ENCODE results near the gene MEX3D. TPM values are rescaled to one million over a fixed set of nuclear protein-coding genes. Genes with fewer than 3 reads are reported as not detected.

Gene MEX3D
- polyA plus RNA-seq, 1 donor: 17.8 TPM

DNA sequence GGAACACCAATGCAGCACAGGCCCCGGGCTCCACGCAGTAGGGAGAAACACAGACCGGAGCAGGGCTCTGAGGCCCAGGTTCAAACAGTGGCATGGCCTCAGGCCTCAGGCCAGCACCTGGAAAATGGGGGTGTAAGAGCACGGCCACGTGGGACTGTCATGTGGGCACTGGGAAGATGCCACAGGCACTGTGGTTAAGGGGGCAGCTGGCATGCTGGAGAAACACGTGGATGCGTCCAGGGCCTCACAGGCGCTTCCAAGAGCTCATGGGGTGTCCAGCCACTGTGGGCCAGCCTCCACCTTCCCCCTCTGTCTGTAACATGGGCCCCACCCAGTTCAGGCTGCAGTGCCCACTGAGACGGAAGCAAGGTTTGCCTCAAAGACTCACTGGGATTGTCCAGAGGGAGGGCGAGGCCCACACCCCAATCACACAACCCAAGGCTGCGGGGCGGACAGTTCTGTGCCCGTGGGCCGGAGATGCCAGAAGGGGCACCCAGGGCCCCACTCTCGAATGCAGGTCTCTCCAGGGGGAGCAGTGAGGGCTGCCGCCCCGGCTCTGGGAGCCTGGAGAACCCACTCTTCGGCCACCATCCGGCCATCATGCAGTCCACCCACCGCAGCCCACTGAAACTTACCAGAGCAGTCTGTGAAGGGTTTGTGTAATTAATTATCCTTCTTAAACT, 30.8 kb upstream of the MEX3D start:
- no peak for DNase-seq
- H3K27me3 ChIP-seq (ENCODE audit: control insufficient read depth, insufficient read depth, low read length): no peaks in the 10 kb centered on the region
- H3K27ac ChIP-seq (ENCODE audit: low read length): no peak overlapping the region
- peaks cover 46% of the 10 kb centered on the region for H3K36me3 ChIP-seq (ENCODE audit: control insufficient read depth, insufficient read depth, low read length)
- H3K4me1 ChIP-seq (ENCODE audit: control insufficient read depth, insufficient read depth, low read length): no peaks in the 10 kb centered on the region
- H3K4me3 ChIP-seq (ENCODE audit: low read length): no peak overlapping the region
- H3K9me3 ChIP-seq (ENCODE audit: control insufficient read depth, low read depth, low read length): no peaks in the 10 kb centered on the region
- no CpG with 5 or more reads among the region's 20 CpGs for WGBS (ENCODE audit: insufficient coverage, low lambda C conversion rate)

DNA sequence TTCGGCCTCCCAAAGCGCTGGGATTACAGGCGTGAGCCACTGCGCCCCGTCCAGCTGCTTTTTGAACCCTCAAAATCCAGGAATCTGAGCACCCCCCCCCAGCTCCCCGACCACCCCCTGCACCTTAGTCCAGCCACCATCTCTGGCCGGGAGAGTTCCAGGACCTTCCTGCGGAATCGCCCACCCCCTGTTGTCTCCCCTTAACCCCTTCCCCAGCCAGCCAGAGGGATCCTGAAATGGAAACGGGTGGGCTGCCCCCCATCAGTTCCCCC, 25.3 kb upstream of the MEX3D start:
- no peak overlapping the region for H3K27ac ChIP-seq (ENCODE audit: low read length)
- DNase-seq: no peak
- H3K9me3 ChIP-seq (ENCODE audit: control insufficient read depth, low read depth, low read length): no peaks in the 10 kb centered on the region
- H3K27me3 ChIP-seq (ENCODE audit: control insufficient read depth, insufficient read depth, low read length): no peaks in the 10 kb centered on the region
- H3K4me1 ChIP-seq (ENCODE audit: control insufficient read depth, insufficient read depth, low read length): peaks cover 10% of the 10 kb centered on the region
- peak overlapping the region; percentile 85 for H3K4me3 ChIP-seq (ENCODE audit: low read length)
- peaks cover 21% of the 10 kb centered on the region for H3K36me3 ChIP-seq (ENCODE audit: control insufficient read depth, insufficient read depth, low read length)
- no CpG with 5 or more reads among the region's 10 CpGs for WGBS (ENCODE audit: insufficient coverage, low lambda C conversion rate)

DNA sequence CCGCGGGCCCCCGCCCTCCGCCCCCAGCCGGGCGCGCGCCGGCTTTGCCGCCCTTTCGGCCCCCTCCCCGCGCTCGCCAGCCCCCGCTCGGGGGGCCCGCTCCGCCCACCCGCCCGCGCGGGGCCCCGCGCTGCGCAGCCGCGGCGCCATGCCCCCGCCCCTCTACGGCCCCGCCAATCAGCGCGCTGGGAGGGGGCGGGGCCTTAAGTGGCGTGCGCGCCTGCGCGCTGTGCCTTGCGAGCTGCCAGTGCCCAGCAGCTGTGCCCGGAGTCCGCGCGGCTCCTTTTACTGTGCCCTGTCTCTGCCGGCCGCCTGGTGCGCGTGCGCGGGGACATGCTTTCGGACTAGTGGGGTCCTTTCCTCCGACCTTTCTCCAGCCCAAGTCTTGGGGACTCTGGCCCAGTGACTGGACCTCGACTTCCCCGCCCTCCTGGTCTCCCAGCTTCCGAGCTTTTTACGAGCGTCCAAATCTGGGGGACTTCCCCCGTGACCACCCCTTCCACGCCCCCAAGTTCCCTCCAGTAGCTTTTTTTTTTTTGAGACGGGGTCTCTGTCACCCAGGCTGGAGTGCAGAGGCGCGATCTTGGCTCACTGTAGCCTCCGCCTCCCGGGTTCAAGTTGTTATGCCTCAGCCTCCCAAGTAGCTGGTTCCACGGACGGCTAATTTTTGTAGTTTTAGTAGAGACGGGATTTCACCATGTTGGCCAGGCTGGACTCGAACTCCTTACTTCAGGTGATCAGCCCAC, 24.8 kb upstream of the MEX3D start, which contains the start of gene MBD3:
TSS of gene MBD3 (minus strand) at position 111 of the 746 bp plus-strand sequence. CDS start 234 bp downstream, outside the sequence.
- H3K4me3 ChIP-seq (ENCODE audit: low read length): peak within 1 kb of the TSS; percentile 85
- DNase-seq: peak; percentile 92 to 96
- peaks cover 18% of the 10 kb centered on the region for H3K36me3 ChIP-seq (ENCODE audit: control insufficient read depth, insufficient read depth, low read length)
- no peaks in the 10 kb centered on the region for H3K9me3 ChIP-seq (ENCODE audit: control insufficient read depth, low read depth, low read length)
- H3K4me1 ChIP-seq (ENCODE audit: control insufficient read depth, insufficient read depth, low read length): peaks cover 11% of the 10 kb centered on the region
- H3K27me3 ChIP-seq (ENCODE audit: control insufficient read depth, insufficient read depth, low read length): no peaks in the 10 kb centered on the region
- no CpG with 5 or more reads among the region's 68 CpGs for WGBS (ENCODE audit: insufficient coverage, low lambda C conversion rate)
- peak within 1 kb of the TSS; percentile 86 for H3K27ac ChIP-seq (ENCODE audit: low read length)

DNA sequence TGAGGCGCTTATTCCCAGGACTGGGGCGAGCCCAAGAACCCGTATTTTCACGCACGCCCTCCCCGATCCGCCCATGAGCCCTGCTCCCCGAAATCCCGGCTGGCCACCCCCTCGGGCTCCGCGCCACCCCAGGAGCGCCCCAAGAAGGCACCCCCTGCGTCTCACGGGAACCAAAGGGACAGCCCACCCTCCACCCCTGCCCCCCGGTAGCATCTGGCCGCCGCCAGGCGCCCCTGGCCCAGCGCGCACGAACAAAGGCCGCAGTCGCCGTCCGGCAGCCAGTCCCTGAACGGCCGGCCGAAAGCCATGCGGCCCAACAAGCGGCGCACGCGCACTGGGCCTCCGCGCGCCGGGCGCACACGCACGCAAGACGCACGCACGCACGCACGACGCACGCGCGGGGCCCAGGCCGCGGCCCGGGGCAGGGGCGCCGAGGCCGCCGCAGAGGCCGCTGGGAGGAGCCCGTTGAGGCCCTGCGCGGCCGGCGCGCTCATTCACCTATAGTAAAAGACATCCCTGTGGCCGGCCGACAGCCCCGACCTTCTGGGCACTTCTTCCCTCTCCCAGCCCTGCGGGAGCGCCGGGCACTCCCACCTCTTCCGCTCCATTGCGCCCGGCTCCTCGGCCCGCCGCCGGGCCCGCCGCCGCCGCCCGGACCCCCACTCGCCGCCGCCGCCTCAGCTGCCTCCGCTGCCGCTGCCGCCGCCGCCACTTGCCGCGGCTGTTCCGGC, 24.1 kb upstream of the MEX3D start:
- H3K36me3 ChIP-seq (ENCODE audit: control insufficient read depth, insufficient read depth, low read length): peaks cover 11% of the 10 kb centered on the region
- H3K4me1 ChIP-seq (ENCODE audit: control insufficient read depth, insufficient read depth, low read length): peaks cover 19% of the 10 kb centered on the region
- H3K27ac ChIP-seq (ENCODE audit: low read length): peak overlapping the region; percentile 86
- no CpG with 5 or more reads among the region's 94 CpGs for WGBS (ENCODE audit: insufficient coverage, low lambda C conversion rate)
- peak; percentile 92 for DNase-seq
- peak overlapping the region; percentile 66 for H3K4me3 ChIP-seq (ENCODE audit: low read length)
- no peaks in the 10 kb centered on the region for H3K9me3 ChIP-seq (ENCODE audit: control insufficient read depth, low read depth, low read length)
- H3K27me3 ChIP-seq (ENCODE audit: control insufficient read depth, insufficient read depth, low read length): no peaks in the 10 kb centered on the region

DNA sequence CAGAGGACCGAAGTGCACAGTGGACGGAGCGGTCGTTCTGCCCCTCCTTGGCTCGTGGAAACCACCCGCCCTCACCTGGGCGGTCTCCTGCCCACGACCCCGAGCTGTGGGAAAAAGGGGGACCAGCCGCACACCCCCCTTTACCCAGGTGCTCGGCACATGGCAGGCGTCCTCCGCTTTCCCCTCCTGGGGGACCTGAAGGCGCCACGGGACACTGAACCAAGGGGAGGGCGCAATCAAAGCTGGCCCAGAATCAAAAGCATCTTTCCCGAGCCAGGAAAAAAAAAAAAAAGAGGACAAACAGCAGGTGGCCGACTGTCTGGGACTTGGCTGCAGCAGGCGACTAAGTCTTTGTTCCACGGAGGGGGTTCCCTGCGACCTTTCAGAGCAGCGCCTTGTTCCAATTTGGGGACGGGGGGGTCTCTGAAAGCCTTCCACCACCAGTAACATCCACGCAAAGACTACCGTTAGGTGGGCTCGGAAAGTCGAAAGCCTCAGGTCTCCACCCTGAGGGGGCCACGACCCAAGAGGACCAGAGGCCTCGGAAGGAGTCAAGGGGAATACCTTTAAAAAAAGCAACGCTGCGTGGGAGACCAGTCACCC, 23.4 kb upstream of the MEX3D start:
- peak overlapping the region; percentile 78 for H3K27ac ChIP-seq (ENCODE audit: low read length)
- DNase-seq: peak in 1 of 2 donors; percentile 40
- H3K27me3 ChIP-seq (ENCODE audit: control insufficient read depth, insufficient read depth, low read length): no peaks in the 10 kb centered on the region
- peak overlapping the region; percentile 66 for H3K4me3 ChIP-seq (ENCODE audit: low read length)
- H3K36me3 ChIP-seq (ENCODE audit: control insufficient read depth, insufficient read depth, low read length): peaks cover 5% of the 10 kb centered on the region
- H3K9me3 ChIP-seq (ENCODE audit: control insufficient read depth, low read depth, low read length): no peaks in the 10 kb centered on the region
- H3K4me1 ChIP-seq (ENCODE audit: control insufficient read depth, insufficient read depth, low read length): peaks cover 21% of the 10 kb centered on the region
- no CpG with 5 or more reads among the region's 31 CpGs for WGBS (ENCODE audit: insufficient coverage, low lambda C conversion rate)

DNA sequence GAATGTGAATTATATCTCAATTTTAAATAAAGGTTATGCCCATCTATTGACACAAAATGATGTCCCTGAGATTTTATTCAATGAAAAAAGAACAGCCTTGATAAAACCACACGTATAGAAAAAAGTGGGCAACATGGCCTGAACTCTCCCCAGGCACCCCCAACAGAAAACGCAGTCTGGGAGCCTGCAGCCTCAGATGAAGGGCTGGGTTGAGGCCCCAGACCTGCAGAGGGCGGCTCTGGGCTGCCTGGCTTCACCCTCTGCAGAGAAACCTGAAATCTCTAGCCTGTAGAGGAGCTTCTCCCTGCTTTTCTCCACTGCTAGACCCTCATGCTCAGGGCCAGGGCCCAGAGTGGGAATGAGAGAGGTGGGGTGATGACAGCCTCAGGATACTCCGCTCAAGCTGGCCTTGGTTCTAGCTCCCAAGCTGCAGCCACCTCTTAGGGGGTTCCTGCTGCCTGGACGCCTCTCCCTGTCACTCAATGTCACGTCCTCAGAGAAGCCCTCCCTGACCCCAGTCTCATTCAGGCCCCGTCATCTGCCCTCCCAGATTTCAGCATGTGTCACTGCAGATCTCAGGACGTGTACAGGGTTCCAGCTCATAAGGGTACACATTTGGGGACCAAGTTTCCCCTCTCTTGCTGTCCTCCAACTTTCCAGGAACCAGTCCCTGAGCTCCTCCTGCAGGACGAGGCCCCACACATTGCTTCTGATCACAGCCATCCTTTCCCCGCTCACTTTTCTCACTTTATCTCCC, 22.7 kb upstream of the MEX3D start:
- DNase-seq: peak in 1 of 2 donors; percentile 45
- peak overlapping the region; percentile 66 for H3K4me3 ChIP-seq (ENCODE audit: low read length)
- H3K27me3 ChIP-seq (ENCODE audit: control insufficient read depth, insufficient read depth, low read length): no peaks in the 10 kb centered on the region
- no peaks in the 10 kb centered on the region for H3K9me3 ChIP-seq (ENCODE audit: control insufficient read depth, low read depth, low read length)
- no CpG with 5 or more reads among the region's 10 CpGs for WGBS (ENCODE audit: insufficient coverage, low lambda C conversion rate)
- H3K4me1 ChIP-seq (ENCODE audit: control insufficient read depth, insufficient read depth, low read length): peaks cover 21% of the 10 kb centered on the region
- peaks cover 4% of the 10 kb centered on the region for H3K36me3 ChIP-seq (ENCODE audit: control insufficient read depth, insufficient read depth, low read length)
- H3K27ac ChIP-seq (ENCODE audit: low read length): peak overlapping the region; percentile 78

DNA sequence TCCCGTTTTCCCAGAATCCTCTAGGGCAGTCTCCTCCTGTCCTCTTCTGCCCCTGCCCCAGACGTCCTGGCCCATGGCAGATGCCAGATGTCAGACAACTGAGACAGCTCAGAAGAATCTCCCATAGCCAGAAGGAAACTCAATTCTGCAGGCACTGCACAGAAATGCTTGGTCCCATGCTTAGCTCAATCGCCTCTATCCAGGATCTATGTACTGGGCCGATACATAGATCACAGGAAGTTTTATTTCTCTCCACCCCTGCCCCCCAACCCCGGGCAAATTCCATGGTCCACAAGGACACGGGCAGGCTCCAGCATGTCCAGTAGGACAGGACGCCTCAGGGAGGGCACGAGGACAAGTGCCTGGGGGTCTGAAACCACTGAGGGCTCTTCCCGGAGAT, 19.7 kb upstream of the MEX3D start:
- Histone ChIP-seq H3K27me3 (ENCODE audit: control insufficient read depth, insufficient read depth, low read length) (no peaks in the 10 kb centered on the region), H3K9me3 (ENCODE audit: control insufficient read depth, low read depth, low read length) (no peaks in the 10 kb centered on the region), H3K27ac (ENCODE audit: low read length) (no peak overlapping the region), H3K4me1 (ENCODE audit: control insufficient read depth, insufficient read depth, low read length) (peaks cover 17% of the 10 kb centered on the region), H3K36me3 (ENCODE audit: control insufficient read depth, insufficient read depth, low read length) (peaks cover 18% of the 10 kb centered on the region), H3K4me3 (ENCODE audit: low read length) (no peak overlapping the region)
- 40% methylated on average over 2 of the region's 9 CpGs for WGBS (ENCODE audit: insufficient coverage, low lambda C conversion rate)
- DNase-seq: no peak

DNA sequence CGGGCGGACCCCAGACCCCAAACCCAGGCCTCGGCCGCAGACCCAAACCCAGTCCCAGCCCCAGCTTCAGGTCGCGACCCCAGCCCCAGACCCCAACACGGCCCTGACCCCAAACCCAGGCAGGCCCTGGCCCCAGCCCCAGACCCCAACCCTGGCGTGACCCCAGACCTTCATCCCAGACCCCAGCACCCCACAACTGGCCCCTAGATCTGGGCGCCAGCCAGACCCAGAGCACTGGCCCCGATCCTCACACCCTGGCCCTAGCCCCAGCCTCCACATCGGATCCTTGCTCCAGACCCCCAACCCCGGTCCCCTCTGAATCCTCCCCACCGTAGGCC, 17.1 kb upstream of the MEX3D start:
- peaks cover 42% of the 10 kb centered on the region for H3K36me3 ChIP-seq (ENCODE audit: control insufficient read depth, insufficient read depth, low read length)
- no peaks in the 10 kb centered on the region for H3K9me3 ChIP-seq (ENCODE audit: control insufficient read depth, low read depth, low read length)
- no CpG with 5 or more reads among the region's 13 CpGs for WGBS (ENCODE audit: insufficient coverage, low lambda C conversion rate)
- H3K27ac ChIP-seq (ENCODE audit: low read length): no peak overlapping the region
- peaks cover 12% of the 10 kb centered on the region for H3K4me1 ChIP-seq (ENCODE audit: control insufficient read depth, insufficient read depth, low read length)
- no peaks in the 10 kb centered on the region for H3K27me3 ChIP-seq (ENCODE audit: control insufficient read depth, insufficient read depth, low read length)
- no peak overlapping the region for H3K4me3 ChIP-seq (ENCODE audit: low read length)
- DNase-seq: no peak

DNA sequence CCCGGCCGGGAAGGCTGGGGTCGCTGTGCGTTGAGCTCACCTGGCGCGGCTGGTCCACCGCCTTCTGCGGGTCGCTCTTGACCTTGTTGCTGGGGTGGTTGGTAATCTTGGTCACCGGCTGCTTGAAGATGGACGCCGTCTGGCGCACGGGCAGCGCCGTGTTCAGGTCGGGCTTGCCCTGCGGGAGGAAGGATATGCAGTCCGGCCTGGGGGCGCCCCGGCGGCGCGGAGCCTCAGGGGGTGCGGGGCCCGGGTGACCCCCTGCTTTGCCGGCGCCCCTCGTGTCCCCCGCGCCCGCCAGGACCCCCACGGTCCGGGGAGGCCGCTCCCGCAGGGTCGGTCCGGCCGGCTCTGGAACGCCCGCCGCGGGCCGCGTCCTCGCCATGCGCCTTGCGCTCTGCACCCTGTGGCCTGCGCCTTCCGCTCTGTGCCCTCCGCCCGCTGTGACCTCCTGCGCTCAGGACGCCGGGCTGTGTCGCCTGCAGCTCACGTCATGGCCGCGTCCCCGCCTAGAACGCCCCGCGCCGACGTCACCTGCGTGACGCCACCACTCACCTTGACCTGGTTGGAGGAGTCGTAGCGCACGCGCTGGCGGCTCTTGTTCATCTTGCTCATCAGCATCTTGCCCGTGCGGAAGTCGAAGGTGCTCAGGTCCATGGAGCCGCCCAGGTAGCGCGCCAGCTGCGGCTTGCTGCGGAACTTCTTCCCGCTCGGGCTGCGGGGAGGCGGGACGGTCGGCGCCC, 16.5 kb upstream of the MEX3D start:
- H3K36me3 ChIP-seq (ENCODE audit: control insufficient read depth, insufficient read depth, low read length): peaks cover 45% of the 10 kb centered on the region
- WGBS (ENCODE audit: insufficient coverage, low lambda C conversion rate): no CpG with 5 or more reads among the region's 87 CpGs
- no peaks in the 10 kb centered on the region for H3K27me3 ChIP-seq (ENCODE audit: control insufficient read depth, insufficient read depth, low read length)
- no peak overlapping the region for H3K4me3 ChIP-seq (ENCODE audit: low read length)
- H3K9me3 ChIP-seq (ENCODE audit: control insufficient read depth, low read depth, low read length): no peaks in the 10 kb centered on the region
- peaks cover 12% of the 10 kb centered on the region for H3K4me1 ChIP-seq (ENCODE audit: control insufficient read depth, insufficient read depth, low read length)
- no peak for DNase-seq
- H3K27ac ChIP-seq (ENCODE audit: low read length): no peak overlapping the region
